Prostate gland (tissue), 2 donors: ENCODE measurements around the gene IQGAP3. TPM values are rescaled to one million over a fixed set of nuclear protein-coding genes. Genes with fewer than 3 reads are reported as not detected.

Source experiments
- DNase-seq: peaks from one replicate; pipeline ENCODE4 v3.0.0-alpha.2; 2019; ENCODE audit warnings: low spot score
- H3K27ac ChIP-seq, 2 donors: fragments of 200-600 bp; sonication (generic); 2 replicates each; pipeline ENCODE4 v1.5.1; 2017 to 2019
- H3K27me3 ChIP-seq: fragments of 200-600 bp; sonication (generic); replicated peaks from 2 replicates; pipeline ENCODE4 v1.5.1; 2019; ENCODE audit not compliant: insufficient read depth
- H3K36me3 ChIP-seq, 2 donors: fragments of 200-600 bp; sonication (generic); 1 replicate in 1 of 2; 2 replicates in 1 of 2; pipeline versions ENCODE4 v1.5.1 to v1.8.1; 2017 to 2019
- H3K4me1 ChIP-seq: fragments of 200-600 bp; sonication (generic); replicated peaks from 2 replicates; pipeline ENCODE4 v1.5.1; 2019
- H3K4me3 ChIP-seq, 2 donors: fragments of 200-600 bp; sonication (generic); 2 replicates each; pipeline ENCODE4 v1.5.1; 2017 to 2019
- H3K9me3 ChIP-seq: fragments of 200-600 bp; sonication (generic); 2 replicates; pipeline ENCODE4 v1.5.1; 2017
- POLR2A ChIP-seq: fragments of 450-650 bp; IDR thresholded peaks from one replicate; pipeline ENCODE4 v1.6.1; 2016; ENCODE audit warnings: antibody characterized with exemption, mild to moderate bottlenecking
- POLR2AphosphoS5 ChIP-seq: sonication (generic); formaldehyde crosslinking; IDR thresholded peaks from one replicate; pipeline ENCODE4 v1.6.1; 2017; ENCODE audit warnings: antibody characterized with exemption
- WGBS: methylation state at CpG from one replicate; pipeline ENCODE4 v1.1.5; 2018; 5-methylcytosine and 5-hydroxymethylcytosine counted together
- intact Hi-C: fragments of 100-400 bp; cut with DNase I; formaldehyde crosslinking; loops from one replicate; pipeline ENCODE4 v1.14.2; 2022
- total RNA-seq, 2 donors: library from RNA; depleted of rRNA; stranded (reverse); fragments of >200 nt; gene quantifications; one replicate each; pipeline ENCODE4 v1.1.0, GENCODE V29; 2016
- TF ChIP-seq, protein P1 (sequence below), 4 experiments: fragments of 200-600 bp in 2 of 4; fragments of 450-650 bp in 2 of 4; sonication (generic) in 2 of 4; IDR thresholded peaks; 1 replicate in 3 of 4; 2 replicates in 1 of 4; pipeline ENCODE4 v1.5.1; 2016 to 2019; ENCODE audit warnings: antibody characterized with exemption in 4 of 4, mild to moderate bottlenecking in 2 of 4, moderate library complexity in 2 of 4

Gene IQGAP3
- total RNA-seq, 2 donors from 2014 or later, result 1.5 to 3.0 TPM

DNA sequence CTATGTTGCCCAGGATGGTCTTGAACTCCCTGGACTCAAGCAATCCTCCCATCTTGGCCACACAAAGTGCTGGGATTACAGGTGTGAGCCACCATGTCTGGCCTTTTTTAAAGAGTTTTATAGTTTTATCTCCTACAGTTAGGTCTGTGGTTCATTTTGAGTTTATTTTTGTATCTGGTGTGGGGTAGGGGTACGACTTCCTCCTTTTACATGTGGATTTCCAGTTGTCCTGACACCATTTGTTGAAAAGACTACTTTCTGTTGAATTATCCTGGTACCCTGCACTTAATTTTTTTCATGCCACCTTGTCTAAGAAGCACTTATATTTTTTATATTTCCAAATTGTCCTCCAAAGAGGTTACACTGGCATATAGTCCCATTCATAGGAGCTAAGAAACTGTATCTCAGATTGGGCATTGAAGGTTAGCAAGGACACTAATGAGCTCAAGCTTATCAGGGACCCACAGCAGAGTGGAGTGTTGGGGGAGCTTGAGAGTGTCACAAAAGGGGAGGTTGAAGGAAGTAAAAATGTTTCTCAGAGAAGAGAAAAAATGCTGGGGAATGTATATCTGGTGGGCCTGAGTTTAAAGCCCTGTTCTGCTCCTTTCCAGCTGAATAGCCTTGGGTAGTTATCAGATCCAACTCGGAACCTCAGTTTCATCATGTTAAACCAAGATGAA is 48.4 kb downstream of the IQGAP3 start:
- H3K4me3 ChIP-seq, result no peak overlapping the region
- 91% methylated on average over 2 of the region's 2 CpGs for WGBS
- H3K27ac ChIP-seq, result no peak overlapping the region
- H3K4me1 ChIP-seq, result no peaks in the 10 kb centered on the region
- H3K36me3 ChIP-seq, result no peaks in the 10 kb centered on the region
- H3K27me3 ChIP-seq, result no peaks in the 10 kb centered on the region
- no peak for TF ChIP-seq POLR2A
- no peak for TF ChIP-seq POLR2AphosphoS5
- intact Hi-C loops, result no loop called here
- no peak for DNase-seq
- H3K9me3 ChIP-seq, result no peaks in the 10 kb centered on the region

DNA sequence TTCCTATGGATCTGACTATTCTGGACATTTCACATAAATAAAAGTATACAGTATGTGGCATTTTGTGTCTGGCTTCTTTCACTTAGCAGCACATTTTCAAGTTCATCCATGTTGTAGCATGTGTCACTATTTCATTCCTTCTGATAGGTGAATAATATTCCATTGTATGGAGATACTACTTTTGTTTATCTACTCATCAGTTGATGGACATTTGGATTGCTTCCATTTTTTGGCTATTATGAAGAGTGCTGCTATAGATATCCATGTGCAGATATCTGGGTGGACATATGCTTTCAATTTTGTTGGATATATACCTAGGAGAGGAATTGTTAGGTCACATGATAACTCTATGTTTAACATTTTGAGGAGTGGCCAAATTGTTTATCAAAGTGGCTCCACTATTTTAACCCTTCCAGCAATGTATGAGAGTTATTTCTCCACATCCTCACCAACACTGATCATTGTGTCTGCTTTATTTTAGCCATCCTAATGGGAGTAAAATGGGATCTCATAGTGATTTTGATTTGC is 49.9 kb downstream of the IQGAP3 start:
- intact Hi-C loops, result no loop called here
- Histone ChIP-seq H3K27me3 (no peaks in the 10 kb centered on the region), H3K36me3 (no peaks in the 10 kb centered on the region), H3K4me1 (no peaks in the 10 kb centered on the region), H3K27ac (no peak overlapping the region), H3K4me3 (no peak overlapping the region), H3K9me3 (no peaks in the 10 kb centered on the region)
- no peak for DNase-seq
- TF ChIP-seq, protein P1, sequence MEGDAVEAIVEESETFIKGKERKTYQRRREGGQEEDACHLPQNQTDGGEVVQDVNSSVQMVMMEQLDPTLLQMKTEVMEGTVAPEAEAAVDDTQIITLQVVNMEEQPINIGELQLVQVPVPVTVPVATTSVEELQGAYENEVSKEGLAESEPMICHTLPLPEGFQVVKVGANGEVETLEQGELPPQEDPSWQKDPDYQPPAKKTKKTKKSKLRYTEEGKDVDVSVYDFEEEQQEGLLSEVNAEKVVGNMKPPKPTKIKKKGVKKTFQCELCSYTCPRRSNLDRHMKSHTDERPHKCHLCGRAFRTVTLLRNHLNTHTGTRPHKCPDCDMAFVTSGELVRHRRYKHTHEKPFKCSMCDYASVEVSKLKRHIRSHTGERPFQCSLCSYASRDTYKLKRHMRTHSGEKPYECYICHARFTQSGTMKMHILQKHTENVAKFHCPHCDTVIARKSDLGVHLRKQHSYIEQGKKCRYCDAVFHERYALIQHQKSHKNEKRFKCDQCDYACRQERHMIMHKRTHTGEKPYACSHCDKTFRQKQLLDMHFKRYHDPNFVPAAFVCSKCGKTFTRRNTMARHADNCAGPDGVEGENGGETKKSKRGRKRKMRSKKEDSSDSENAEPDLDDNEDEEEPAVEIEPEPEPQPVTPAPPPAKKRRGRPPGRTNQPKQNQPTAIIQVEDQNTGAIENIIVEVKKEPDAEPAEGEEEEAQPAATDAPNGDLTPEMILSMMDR (IDR thresholded peaks at IDR 0.05), result no peak
- TF ChIP-seq POLR2AphosphoS5 (no peak), POLR2A (no peak)

GRCh38 chr1:156517748-156518147 is 54.6 kb downstream of the IQGAP3 start:
- DNase-seq, result no peak
- Histone ChIP-seq H3K27ac (no peak overlapping the region), H3K4me3 (no peak overlapping the region), H3K36me3 (no peaks in the 10 kb centered on the region), H3K27me3 (no peaks in the 10 kb centered on the region), H3K4me1 (no peaks in the 10 kb centered on the region), H3K9me3 (no peaks in the 10 kb centered on the region)
- no peak for TF ChIP-seq POLR2A
- TF ChIP-seq, protein P1 (IDR thresholded peaks at IDR 0.05), result no peak
- WGBS, result 67% methylated on average over 4 of the region's 4 CpGs
- intact Hi-C loops, result no loop called here

GRCh38 chr1:156516821-156517220 is 55.5 kb downstream of the IQGAP3 start:
- H3K9me3 ChIP-seq, result no peaks in the 10 kb centered on the region
- intact Hi-C loops, result no loop called here
- 91% methylated on average over 4 of the region's 4 CpGs for WGBS

GRCh38 chr1:156515956-156516355 is 56.4 kb downstream of the IQGAP3 start:
- Histone ChIP-seq H3K36me3 (no peaks in the 10 kb centered on the region), H3K9me3 (no peaks in the 10 kb centered on the region), H3K27ac (no peak overlapping the region), H3K4me3 (no peak overlapping the region), H3K4me1 (no peaks in the 10 kb centered on the region), H3K27me3 (no peaks in the 10 kb centered on the region)
- TF ChIP-seq POLR2A (no peak), POLR2AphosphoS5 (no peak)
- TF ChIP-seq, protein P1 (IDR thresholded peaks at IDR 0.05), result no peak
- WGBS, result 47% methylated on average over 2 of the region's 2 CpGs
- intact Hi-C loops, result no loop called here
- DNase-seq, result no peak

More at GRCh38 chr1:156516821-156517220, 55.5 kb downstream of the IQGAP3 start:
- Histone ChIP-seq H3K36me3 (no peaks in the 10 kb centered on the region), H3K27me3 (no peaks in the 10 kb centered on the region), H3K4me1 (no peaks in the 10 kb centered on the region), H3K4me3 (no peak overlapping the region), H3K27ac (no peak overlapping the region)
- DNase-seq, result no peak
- no peak for TF ChIP-seq POLR2A

DNA sequence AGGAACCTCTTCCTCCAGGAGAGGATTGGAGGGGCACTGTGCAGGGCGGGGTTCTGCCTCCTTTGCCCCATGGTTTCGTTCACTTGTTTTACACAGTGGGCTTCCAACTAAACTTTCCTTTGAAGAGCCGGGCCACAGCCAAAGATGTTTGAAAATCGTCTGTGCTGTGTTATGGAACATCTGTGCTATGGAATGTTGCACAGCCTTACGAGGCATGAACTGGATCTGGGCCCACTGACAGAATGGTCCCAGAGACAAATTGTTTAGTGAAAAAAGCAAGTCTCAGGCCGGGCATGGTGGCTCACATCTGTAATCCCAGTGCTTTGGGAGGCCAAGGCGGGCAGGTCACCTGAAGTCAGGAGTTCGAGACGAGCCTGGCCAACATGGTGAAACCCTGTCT is 59.2 kb downstream of the IQGAP3 start:
- intact Hi-C loops, result loop anchor here (5.0 kb wide), 2 partner anchors 39 to 59 kb away; partner anchors contain the start of gene IQGAP3
- H3K27ac ChIP-seq, result no peak overlapping the region
- 54% methylated on average over 9 of the region's 9 CpGs for WGBS
- peaks cover 5% of the 10 kb centered on the region for H3K4me1 ChIP-seq
- H3K4me3 ChIP-seq, result no peak overlapping the region
- DNase-seq, result no peak
- TF ChIP-seq POLR2AphosphoS5 (no peak), POLR2A (no peak)
- TF ChIP-seq, protein P1 (IDR thresholded peaks at IDR 0.05), result no peak
- H3K9me3 ChIP-seq, result no peaks in the 10 kb centered on the region
- H3K27me3 ChIP-seq, result no peaks in the 10 kb centered on the region
- no peaks in the 10 kb centered on the region for H3K36me3 ChIP-seq
